Transverse colon (tissue), 3 donors: Measurements from ENCODE around the gene SLC18B1.

Experiments
- POLR2A ChIP-seq: fragments of 450-650 bp; IDR thresholded peaks from one replicate; pipeline ENCODE4 v1.6.1; 2016; ENCODE audit warnings: antibody characterized with exemption, mild to moderate bottlenecking, moderate library complexity
- TF ChIP-seq, protein P1 (sequence below), 5 experiments: fragments of 200-600 bp in 3 of 5; fragments of 450-650 bp in 2 of 5; sonication (generic) in 3 of 5; IDR thresholded peaks; 1 replicate in 2 of 5; 2 replicates in 3 of 5; pipeline ENCODE4 v1.5.1; 2016 to 2017; ENCODE audit warnings: antibody characterized with exemption in 5 of 5, inconsistent platforms in 3 of 5, mild to moderate bottlenecking in 2 of 5, moderate library complexity in 1 of 5

DNA sequence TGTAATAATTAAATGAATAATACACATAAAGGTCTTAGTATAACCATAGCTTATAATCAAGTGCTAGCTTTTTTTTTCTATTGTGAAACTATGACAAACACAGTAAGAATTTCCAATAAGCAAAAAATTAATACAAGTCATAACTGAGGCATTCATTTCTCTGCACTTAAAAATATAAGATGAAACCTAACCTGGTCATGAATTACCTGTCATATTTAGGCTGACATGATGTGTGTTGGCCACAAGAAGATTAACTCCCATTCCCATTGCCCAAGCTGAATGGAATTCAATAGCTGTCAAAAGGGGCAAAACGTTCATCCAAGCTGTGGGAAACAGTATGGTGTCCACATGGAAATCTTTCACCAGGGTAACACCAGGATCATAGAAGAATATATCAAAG is 46.2 kb downstream of the SLC18B1 start:
- TF ChIP-seq, protein P1, sequence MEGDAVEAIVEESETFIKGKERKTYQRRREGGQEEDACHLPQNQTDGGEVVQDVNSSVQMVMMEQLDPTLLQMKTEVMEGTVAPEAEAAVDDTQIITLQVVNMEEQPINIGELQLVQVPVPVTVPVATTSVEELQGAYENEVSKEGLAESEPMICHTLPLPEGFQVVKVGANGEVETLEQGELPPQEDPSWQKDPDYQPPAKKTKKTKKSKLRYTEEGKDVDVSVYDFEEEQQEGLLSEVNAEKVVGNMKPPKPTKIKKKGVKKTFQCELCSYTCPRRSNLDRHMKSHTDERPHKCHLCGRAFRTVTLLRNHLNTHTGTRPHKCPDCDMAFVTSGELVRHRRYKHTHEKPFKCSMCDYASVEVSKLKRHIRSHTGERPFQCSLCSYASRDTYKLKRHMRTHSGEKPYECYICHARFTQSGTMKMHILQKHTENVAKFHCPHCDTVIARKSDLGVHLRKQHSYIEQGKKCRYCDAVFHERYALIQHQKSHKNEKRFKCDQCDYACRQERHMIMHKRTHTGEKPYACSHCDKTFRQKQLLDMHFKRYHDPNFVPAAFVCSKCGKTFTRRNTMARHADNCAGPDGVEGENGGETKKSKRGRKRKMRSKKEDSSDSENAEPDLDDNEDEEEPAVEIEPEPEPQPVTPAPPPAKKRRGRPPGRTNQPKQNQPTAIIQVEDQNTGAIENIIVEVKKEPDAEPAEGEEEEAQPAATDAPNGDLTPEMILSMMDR (IDR thresholded peaks at IDR 0.05): no peak
- TF ChIP-seq POLR2A: no peak
